IMR-90 (cell line): ENCODE measurements around the gene ADCY5. TPM values are rescaled to one million over a fixed set of nuclear protein-coding genes. Genes with fewer than 3 reads are reported as not detected.

Experiments
- ATAC-seq: fragments of 200-7000 bp; cut with Tn5 transposase; 2 replicates; pipeline ENCODE4 v1.9.1; 2020; ENCODE audit warnings: low read depth, mild to moderate bottlenecking, moderate library complexity
- BruUV-seq: library from RNA; stranded (reverse); fragments of 400-500 nt; replicated peaks from 2 replicates; lab custom pipeline; 2021; lab: Mats Ljungman, UMichigan
- CTCF ChIA-PET: fragments of 300-600 bp; formaldehyde crosslinking; extraction: SDS; loops from one replicate; lab custom pipeline; 2021; ENCODE audit warnings: antibody characterized with exemption; lab: Yijun Ruan, JAX
- POLR2A ChIA-PET: fragments of 300-600 bp; sonication (Branson Sonifier 250); formaldehyde crosslinking; loops from one replicate; lab custom pipeline; 2022; ENCODE audit warnings: antibody characterized with exemption; ENCODE audit not compliant: unreplicated experiment; lab: Charles Lee
- DNase-seq: peaks from one replicate; pipeline ENCODE4 v3.0.0; 2013
- H2AFZ ChIP-seq: replicated peaks from 2 replicates; pipeline ENCODE3; 2013; ENCODE audit warnings: low read length, mild to moderate bottlenecking; ENCODE audit not compliant: poor library complexity
- H2AK5ac ChIP-seq: 2 replicates; pipeline ENCODE4 v1.6.1; 2013; ENCODE audit warnings: low read depth, low read length, inconsistent platforms
- H2AK9ac ChIP-seq: replicated peaks from 2 replicates; pipeline ENCODE3; 2013; ENCODE audit warnings: mild to moderate bottlenecking, low read depth, low read length, moderate library complexity; ENCODE audit not compliant: poor library complexity
- H2BK120ac ChIP-seq: 2 replicates; pipeline ENCODE4 v1.6.1; 2013; ENCODE audit warnings: low read depth, low read length, inconsistent platforms
- H2BK15ac ChIP-seq: 3 replicates; pipeline ENCODE4 v1.6.1; 2013; ENCODE audit warnings: low read depth, low read length, inconsistent platforms
- H2BK20ac ChIP-seq: 2 replicates; pipeline ENCODE4 v1.6.1; 2013; ENCODE audit warnings: low read depth, mild to moderate bottlenecking, inconsistent platforms, low read length, moderate library complexity
- H2BK5ac ChIP-seq: 2 replicates; pipeline ENCODE4 v1.6.1; 2013; ENCODE audit warnings: mild to moderate bottlenecking, low read depth, low read length, inconsistent platforms; ENCODE audit not compliant: poor library complexity, severe bottlenecking
- H3K14ac ChIP-seq: replicated peaks from 2 replicates; pipeline ENCODE4 v1.6.1; 2013; ENCODE audit warnings: low read depth, low read length, inconsistent platforms
- H3K18ac ChIP-seq: 2 replicates; pipeline ENCODE4 v1.6.1; 2013; ENCODE audit warnings: low read depth, low read length, control low read depth
- H3K23ac ChIP-seq: 2 replicates; pipeline ENCODE4 v1.6.1; 2013; ENCODE audit warnings: low read depth, low read length, inconsistent platforms
- H3K27ac ChIP-seq: 2 replicates; pipeline ENCODE4 v1.5.1; 2013; ENCODE audit warnings: mild to moderate bottlenecking, control low read depth, low read length; ENCODE audit not compliant: insufficient read depth
- H3K27me3 ChIP-seq: 2 replicates; pipeline ENCODE4 v1.6.1; 2013; ENCODE audit warnings: low read length; ENCODE audit not compliant: control insufficient read depth, insufficient read depth
- H3K36me3 ChIP-seq: 2 replicates; pipeline ENCODE4 v1.6.1; 2013; ENCODE audit warnings: low read length, mixed read lengths; ENCODE audit not compliant: control insufficient read depth, insufficient read depth
- H3K4ac ChIP-seq: 2 replicates; pipeline ENCODE4 v1.6.1; 2013; ENCODE audit warnings: low read depth, low read length, inconsistent platforms
- H3K4me1 ChIP-seq: 2 replicates; pipeline ENCODE4 v1.6.1; 2013; ENCODE audit warnings: low read length, mixed read lengths; ENCODE audit not compliant: control insufficient read depth, insufficient read depth
- H3K4me2 ChIP-seq: 2 replicates; pipeline ENCODE4 v1.6.1; 2013; ENCODE audit warnings: low read depth, mild to moderate bottlenecking, control low read depth, low read length, moderate library complexity
- H3K4me3 ChIP-seq: 2 replicates; pipeline ENCODE4 v1.5.1; 2013; ENCODE audit warnings: low read depth, mild to moderate bottlenecking, control low read depth, low read length, moderate library complexity; ENCODE audit not compliant: insufficient read depth
- H3K56ac ChIP-seq: 2 replicates; pipeline ENCODE4 v1.6.1; 2013; ENCODE audit warnings: low read length, inconsistent platforms; ENCODE audit not compliant: insufficient read depth; ENCODE audit errors: extremely low read depth
- H3K79me1 ChIP-seq, 2 experiments: 2 replicates each; pipeline ENCODE4 v1.6.1; 2013; ENCODE audit warnings: low read length in 2 of 2, inconsistent platforms in 1 of 2, low read depth in 1 of 2
- H3K9ac ChIP-seq: 2 replicates; pipeline ENCODE4 v1.6.1; 2013; ENCODE audit warnings: low read depth, low read length, control low read depth
- H3K9me1 ChIP-seq: 2 replicates; pipeline ENCODE4 v1.6.1; 2013; ENCODE audit warnings: low read length, inconsistent platforms; ENCODE audit not compliant: insufficient read depth
- H3K9me3 ChIP-seq: 2 replicates; pipeline ENCODE4 v1.6.1; 2013; ENCODE audit warnings: low read length; ENCODE audit not compliant: control insufficient read depth, insufficient read depth
- H4K20me1 ChIP-seq: 2 replicates; pipeline ENCODE4 v1.6.1; 2013; ENCODE audit warnings: low read length, inconsistent platforms; ENCODE audit not compliant: insufficient read depth
- H4K5ac ChIP-seq: 2 replicates; pipeline ENCODE4 v1.6.1; 2013; ENCODE audit warnings: mild to moderate bottlenecking, low read depth, low read length, control low read depth
- H4K8ac ChIP-seq, 2 experiments: 2 replicates each; pipeline ENCODE4 v1.6.1; 2013; ENCODE audit warnings: low read depth in 2 of 2, low read length in 2 of 2, control low read depth in 1 of 2, inconsistent platforms in 1 of 2
- H4K91ac ChIP-seq: 2 replicates; pipeline ENCODE4 v1.6.1; 2013; ENCODE audit warnings: low read depth, low read length, inconsistent platforms; ENCODE audit not compliant: insufficient read depth
- CHD1 ChIP-seq: IDR thresholded peaks from 2 replicates; pipeline ENCODE4 v1.6.1; 2012; ENCODE audit warnings: low read depth, low read length, improper control_type of control experiment
- MAFK ChIP-seq: IDR thresholded peaks from 2 replicates; pipeline ENCODE4 v1.6.1; 2012; ENCODE audit warnings: low read depth, low read length, improper control_type of control experiment
- NFE2L2 ChIP-seq: fragments of 150-350 bp; IDR thresholded peaks from 2 replicates; pipeline ENCODE4 v1.6.1; 2016; ENCODE audit warnings: low read depth, mild to moderate bottlenecking, low read length
- RAD21 ChIP-seq: IDR thresholded peaks from 2 replicates; pipeline ENCODE4 v1.6.1; 2012; ENCODE audit warnings: low read length, improper control_type of control experiment
- RCOR1 ChIP-seq: IDR thresholded peaks from 2 replicates; pipeline ENCODE4 v1.6.1; 2012; ENCODE audit warnings: mild to moderate bottlenecking, low read length, improper control_type of control experiment; ENCODE audit not compliant: insufficient replicate concordance
- WGBS, 2 experiments: methylation state at CpG; one replicate each; pipeline versions ENCODE4 v1.1.5 to v1.1.7; 2013; ENCODE audit warnings: missing lambda C conversion rate in 2 of 2; ENCODE audit not compliant: insufficient read length in 1 of 2; ENCODE audit errors: extremely low coverage in 2 of 2; 5-methylcytosine and 5-hydroxymethylcytosine counted together
- dilution Hi-C: fragments of 300-500 bp; cut with HindIII; formaldehyde crosslinking; loops from one replicate; pipeline ENCODE4 v1.14.3; 2018; ENCODE audit warnings: low sequenced_read_pairs; ENCODE audit not compliant: unreplicated experiment
- in situ Hi-C: fragments of 300-500 bp; cut with MboI; formaldehyde crosslinking; loops from 3 replicates; pipeline ENCODE4 v1.14.3; 2019; ENCODE audit warnings: low sequenced_read_pairs, inconsistent platforms, mixed read lengths
- intact Hi-C: fragments of 100-400 bp; cut with micrococcal nuclease; formaldehyde crosslinking; loops from 2 replicates; pipeline ENCODE4 v1.10.0; 2022
- polyA plus RNA-seq, 3 experiments: library from polyadenylated mRNA; depleted of rRNA; stranded (reverse); fragments of >200 nt; gene quantifications; 2 replicates each; pipeline ENCODE4 v1.2.3, GENCODE V29; 2012; ENCODE audit warnings: low replicate concordance in 1 of 3
- total RNA-seq: library from RNA; depleted of rRNA; stranded (reverse); fragments of >200 nt; gene quantifications from 2 replicates; pipeline ENCODE4 v1.2.3, GENCODE V29; 2012

ADCY5 gene
- total and polyA plus RNA-seq, 2 of the 4 experiments (the other 2 are of a cell fraction), result 0.14 to 0.18 TPM

- H2AK9ac ChIP-seq, result peak overlapping the region; percentile 42
- H2BK120ac ChIP-seq, result no peak overlapping the region
- no peak overlapping the region for H3K4ac ChIP-seq
- H3K36me3 ChIP-seq, result no peaks in the 10 kb centered on the region
- no peak for DNase-seq
- no peaks in the 10 kb centered on the region for H3K9me1 ChIP-seq
- H3K27me3 ChIP-seq, result peaks cover 69% of the 10 kb centered on the region
- peaks cover 4% of the 10 kb centered on the region; the same call in 1 of the 2 replicates for H3K9me3 ChIP-seq
- H4K8ac ChIP-seq, result no peak overlapping the region
- H3K4me2 ChIP-seq, result no peak overlapping the region
- H2BK20ac ChIP-seq, result no peak overlapping the region
- TF ChIP-seq NFE2L2 (no peak), MAFK (0 out of 2 replicates have a peak, but pooled peaks have one; percentile 34), RAD21 (no peak), CHD1 (no peak), RCOR1 (no peak)
- H2BK5ac ChIP-seq, result no peak overlapping the region
- no peak overlapping the region for H3K27ac ChIP-seq
- H3K9ac ChIP-seq, result no peak overlapping the region
- H3K79me1 ChIP-seq, result no peaks in the 10 kb centered on the region
- ChIA-PET POLR2A (no interaction called here), CTCF (no interaction called here)
- H2AK5ac ChIP-seq, result no peak overlapping the region
- H3K23ac ChIP-seq, result no peak overlapping the region
- no peak overlapping the region for H2BK15ac ChIP-seq
- no peak overlapping the region for H2AFZ ChIP-seq
- no TSS peak for BruUV-seq
- no peak for ATAC-seq
- H4K20me1 ChIP-seq, result no peaks in the 10 kb centered on the region
- no peak overlapping the region for H3K18ac ChIP-seq
- 58% methylated on average over 4 of the region's 6 CpGs; no CpG with 5 or more reads in 1 of the 2 experiments for WGBS, 2 experiments
- no peak overlapping the region for H3K14ac ChIP-seq
- H3K4me1 ChIP-seq, result no peaks in the 10 kb centered on the region
- H3K56ac ChIP-seq, result no peak overlapping the region
- H4K91ac ChIP-seq, result no peak overlapping the region
- no peak overlapping the region for H4K5ac ChIP-seq
- no peak overlapping the region for H3K4me3 ChIP-seq
- dilution Hi-C loops, result no loop called here
- in situ Hi-C loops, result no loop called here
- intact Hi-C loops, result no loop called here
These were observed 76.8 kb downstream of the ADCY5 start for GRCh38 chr3:123371859-123372685.
